Stimulated activated CD4-positive, alpha-beta T cell treated with anti-CD3 and anti-CD28 coated beads, TNF-alpha, amount 100 ng/mL, for 48 hours (primary cell): ENCODE results near the gene TP63.

Experiments used
- DNase-seq, 3 donors: peaks; one replicate each; pipeline ENCODE4 v3.0.0-alpha.2; 2020; ENCODE audit warnings: low read depth in 3 of 3

TP63 gene

DNA sequence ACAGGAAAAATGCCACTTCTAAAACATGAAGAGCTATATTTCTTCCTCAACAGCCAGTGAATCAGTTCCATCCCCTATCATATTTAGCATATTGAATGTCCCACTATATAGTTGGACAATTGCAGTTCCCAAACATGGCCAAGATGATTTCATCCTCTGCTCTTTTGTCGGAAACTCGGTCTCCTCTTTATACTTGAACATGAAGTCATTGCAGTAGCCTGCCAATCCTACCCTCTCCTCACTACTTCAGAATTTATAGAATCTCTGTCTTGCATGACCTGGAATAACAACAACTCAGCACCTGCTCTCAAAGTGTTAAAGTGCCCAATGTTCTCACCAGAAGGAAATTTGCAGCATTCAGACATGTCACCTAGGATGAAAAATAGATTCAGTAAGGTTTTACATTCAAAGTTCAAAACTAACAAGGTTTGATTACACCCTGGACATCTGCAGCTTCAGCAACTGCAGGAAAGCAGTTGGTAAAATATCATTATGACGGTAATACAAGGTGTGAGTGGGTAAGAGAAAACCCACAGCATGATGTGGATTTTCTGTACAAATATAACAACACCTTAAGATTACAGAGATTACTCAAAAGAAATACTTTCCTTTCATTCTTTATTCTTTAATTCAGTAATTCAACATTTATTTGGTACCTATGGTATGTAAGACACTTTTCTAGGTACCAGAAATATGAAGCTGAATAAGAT lies 52.5 kb downstream of the TP63 start:
- no peak for DNase-seq

DNA sequence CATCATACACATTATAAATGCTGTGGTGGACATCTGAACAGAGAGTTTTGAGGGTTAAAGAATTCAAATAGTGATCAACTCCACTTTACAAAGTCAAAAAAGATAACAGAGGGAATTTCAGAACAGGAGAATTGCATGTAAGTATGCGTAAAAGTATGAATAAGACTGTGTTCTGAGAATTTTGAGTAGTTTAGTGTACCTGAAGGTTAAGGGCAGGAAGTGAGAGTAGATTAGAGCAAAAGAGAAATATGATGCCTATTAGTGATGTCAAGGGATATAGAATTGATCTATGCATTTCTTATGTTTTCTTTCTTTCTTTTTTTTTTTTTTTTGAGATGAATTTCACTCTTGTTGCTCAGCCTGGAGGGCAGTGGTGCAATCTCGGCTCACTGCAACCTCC lies 53.1 kb downstream of the TP63 start:
- no peak for DNase-seq

DNA sequence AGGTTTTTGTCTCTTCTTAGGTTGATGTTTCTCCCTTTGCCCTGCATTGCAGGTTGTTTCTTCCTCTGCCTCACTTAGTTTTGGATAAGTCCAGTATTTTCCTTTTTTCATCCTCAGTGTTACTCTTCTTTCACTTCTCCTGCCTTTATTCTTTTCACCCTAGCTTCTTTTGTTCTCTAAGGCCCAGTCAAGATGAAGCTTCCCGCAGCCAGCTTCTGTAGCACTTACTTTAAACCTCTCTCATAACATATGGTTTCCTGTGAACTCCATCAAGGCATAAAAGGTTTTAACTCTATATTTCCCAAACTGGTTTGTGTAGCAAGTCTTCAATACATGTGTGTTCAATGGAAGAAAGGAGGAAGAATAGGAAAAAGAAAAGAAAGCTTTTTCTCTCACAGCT lies 54.1 kb downstream of the TP63 start:
- no peak for DNase-seq

DNA sequence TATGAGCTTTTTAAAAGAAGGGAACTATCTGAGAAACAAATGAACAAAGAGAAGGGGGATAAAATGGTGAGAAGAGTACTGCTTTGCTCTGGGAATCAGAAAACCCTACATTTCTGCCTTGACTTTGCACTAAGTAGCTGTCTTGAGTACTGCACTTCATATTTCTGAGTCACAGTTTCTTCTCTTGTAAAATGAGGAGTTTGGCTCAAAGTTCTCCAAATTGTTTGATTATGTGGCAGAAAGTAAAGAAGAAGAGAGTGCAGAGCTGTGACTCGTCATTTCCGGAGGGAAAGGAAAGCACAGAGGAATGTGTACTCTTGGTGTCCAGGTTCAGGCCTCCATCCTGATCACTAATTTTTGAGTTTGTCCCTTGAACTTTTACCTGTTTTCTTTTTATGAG lies 54.7 kb downstream of the TP63 start:
- no peak for DNase-seq

DNA sequence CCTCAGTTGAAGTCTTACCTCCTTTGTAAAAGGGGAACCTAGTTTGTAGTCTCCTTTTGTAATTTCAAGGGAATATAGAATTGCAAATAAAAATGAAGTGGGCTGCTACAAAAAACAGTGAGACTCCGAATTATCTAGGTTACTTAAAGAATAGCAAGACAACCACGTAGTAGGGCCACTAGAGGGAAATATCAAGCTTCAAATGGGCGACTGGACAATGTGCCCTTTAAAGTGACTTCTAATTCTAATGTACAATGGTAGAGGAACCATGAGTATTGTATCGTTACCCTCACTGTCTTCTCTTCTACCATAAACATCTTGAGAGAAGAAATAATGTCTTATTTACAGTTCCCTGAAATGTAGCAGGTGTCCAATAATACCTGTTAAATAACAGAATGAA lies 56.3 kb downstream of the TP63 start:
- DNase-seq, result no peak

DNA sequence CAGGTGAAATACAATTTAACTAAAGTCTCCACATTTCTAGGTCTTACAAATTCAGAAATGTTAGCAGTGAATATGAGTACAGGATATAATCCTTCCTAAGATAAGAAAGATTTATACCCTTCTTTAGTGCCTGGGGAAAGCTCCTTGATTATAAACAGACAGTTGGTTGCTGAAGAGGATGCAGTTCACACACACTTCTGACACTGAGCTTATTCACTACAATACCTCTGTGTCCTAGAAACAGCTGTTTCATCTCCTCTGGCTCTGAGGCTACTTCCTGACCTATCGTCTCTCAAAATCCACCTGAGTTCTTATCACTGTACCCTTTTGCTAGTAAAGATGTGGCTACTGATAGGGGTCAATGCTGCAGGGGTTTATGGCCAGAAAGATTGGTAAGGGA lies 57.1 kb downstream of the TP63 start:
- DNase-seq, result no peak

DNA sequence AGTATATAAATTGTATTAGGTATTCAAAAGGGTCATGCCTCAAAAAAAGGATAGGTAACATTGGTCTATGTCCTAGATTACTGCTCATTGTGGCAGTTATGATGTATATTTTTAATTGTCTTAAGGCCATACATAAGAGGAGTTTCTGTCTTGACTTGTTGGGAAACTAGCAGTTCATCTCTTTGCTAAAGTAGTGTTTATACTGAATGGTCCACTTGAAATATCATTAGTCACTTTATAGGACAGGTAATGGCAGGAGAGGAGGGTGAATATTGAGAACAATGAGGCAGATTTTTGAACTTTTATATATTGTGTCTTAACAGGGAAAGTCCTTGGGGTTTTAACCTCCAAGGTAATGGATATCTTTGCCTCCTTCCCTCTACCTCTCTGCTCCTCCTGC lies 58.4 kb downstream of the TP63 start:
- no peak for DNase-seq

DNA sequence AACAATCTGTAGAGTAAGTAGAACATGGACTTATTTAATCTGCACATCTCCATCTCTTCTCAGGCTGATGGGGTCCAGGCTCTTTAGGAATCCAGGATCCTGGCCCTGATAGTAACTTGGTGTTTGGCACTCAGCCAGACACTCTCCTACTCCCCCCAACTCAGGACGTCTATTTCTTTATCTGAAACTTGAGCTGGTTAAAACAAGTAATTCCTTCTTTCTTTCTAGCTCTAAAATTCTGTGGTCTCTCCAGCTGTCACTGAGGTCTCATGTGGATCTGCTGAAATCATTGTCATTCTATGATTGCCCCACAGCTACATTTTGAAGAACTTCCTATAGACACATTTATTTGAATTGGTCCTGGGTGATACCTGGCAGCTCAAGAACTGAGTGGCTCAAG lies 59.0 kb downstream of the TP63 start:
- DNase-seq, result no peak

DNA sequence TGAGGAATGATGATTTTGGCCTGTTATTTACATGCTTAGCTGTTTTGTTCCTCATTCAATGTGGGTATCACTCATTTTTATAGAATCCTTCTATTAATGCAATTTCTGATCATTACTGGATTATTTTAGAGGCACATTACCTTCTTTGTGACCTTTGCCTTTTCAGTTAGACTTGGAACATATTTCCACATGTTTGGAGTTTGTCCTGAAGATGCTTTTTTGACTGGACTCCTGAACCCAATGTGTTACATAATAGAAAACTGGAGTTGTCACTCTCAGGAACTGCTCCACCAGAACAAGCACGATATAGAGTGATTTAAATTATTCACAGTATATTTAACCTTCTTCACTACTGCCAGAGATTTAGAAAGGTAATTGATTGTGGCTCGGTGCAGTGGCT lies 59.5 kb downstream of the TP63 start:
- DNase-seq, result no peak

DNA sequence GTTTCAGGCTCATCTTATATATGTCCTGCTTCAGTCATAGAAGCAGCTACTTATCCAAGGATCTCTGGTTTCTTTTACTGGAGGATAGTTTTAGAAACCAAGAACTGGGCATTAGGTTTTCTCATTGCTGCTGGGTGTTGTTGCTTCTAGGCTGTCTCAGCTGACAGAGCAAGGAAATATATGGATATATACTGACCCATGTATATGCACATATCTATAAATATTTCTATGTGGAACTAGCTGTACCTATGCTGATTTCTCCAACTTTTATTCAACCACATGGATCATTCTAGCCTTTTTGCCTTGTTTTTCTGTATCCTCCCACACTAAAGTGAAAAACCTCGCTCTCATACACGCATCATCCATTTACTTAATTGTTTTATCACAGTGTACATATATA lies 64.2 kb downstream of the TP63 start:
- no peak for DNase-seq

DNA sequence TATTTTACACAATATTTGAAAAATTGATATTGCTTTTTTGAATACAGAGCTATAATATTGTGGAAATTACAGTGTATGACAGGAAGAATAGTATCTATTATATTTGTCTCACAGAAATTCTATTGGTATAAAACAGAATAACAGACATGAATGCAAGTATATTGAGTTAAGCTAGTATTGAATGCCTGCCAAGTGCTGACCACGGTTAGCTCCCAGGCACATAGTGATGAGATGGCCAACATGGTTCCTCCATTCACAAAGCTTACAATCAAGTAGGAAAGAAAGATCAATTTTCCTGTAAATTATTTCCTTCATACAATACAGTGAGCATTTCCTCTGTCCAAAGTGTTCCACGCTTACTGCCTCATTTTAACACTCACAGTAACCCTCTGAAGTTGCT lies 67.6 kb downstream of the TP63 start:
- no peak for DNase-seq

DNA sequence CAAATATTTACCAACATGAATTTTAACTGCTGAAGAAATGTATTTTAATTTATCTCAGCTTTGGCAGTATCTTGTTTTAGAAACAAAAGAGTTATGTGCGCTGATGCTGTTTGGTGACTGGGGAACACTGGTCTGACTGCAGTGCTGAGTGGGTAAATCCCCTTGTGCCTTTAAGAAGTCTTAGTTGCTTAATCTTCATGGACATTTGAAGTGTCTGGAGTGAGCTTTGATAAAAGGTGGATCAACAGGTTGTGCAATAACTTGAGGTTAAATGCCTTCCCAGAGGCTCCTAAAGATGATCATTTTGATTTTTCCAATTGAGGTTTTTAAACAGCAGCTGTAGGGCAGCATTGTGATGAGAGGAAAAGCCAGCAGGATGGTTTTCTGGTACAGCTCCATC lies 68.7 kb downstream of the TP63 start:
- no peak for DNase-seq

DNA sequence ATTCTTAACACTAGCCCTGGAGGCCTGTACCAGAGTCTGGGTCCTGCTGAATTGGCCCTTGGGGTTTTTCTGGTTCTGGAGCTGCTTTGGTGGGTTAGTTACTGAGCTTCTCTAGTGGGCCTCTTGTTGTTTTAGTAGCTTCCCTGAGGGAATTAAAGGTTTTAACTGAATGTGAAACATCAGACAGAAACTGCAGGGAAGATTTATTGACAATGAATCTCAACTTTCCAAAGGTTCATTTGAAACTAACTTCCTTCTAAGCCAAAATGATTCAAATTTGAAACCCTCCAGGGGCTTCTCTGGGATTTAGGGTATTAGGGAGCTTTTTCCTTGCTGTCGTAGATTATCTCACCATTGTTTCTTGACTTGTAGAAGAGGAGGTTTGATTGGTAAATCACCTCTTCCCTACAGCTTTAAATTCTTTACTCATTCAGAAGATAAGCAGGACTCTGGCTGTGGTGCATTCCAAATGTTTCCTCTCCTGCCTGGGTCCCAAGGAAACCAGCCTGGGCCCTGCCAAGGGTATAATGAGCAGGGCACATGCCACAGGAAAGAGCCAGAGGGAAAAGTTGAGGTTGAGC lies 71.0 kb downstream of the TP63 start:
- DNase-seq, result no peak

DNA sequence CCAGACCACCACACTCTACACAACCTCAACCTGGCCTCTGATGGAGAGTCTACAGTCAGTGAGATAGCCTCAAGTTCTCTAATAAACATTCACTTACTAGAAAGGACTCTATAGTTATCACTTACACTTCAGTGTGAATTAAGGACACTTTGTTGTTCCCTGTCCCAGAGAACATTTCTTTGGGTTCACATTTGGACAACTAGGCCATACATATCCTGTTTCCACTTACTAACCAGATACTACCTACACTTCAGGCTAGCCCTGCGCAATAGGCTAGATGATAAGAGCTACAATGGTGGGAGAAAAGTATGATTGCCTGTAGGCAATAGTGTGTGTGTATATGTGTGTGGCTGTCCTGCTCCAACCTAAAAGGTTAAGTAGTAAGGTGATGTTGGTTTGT lies 72.7 kb downstream of the TP63 start:
- DNase-seq, result no peak

DNA sequence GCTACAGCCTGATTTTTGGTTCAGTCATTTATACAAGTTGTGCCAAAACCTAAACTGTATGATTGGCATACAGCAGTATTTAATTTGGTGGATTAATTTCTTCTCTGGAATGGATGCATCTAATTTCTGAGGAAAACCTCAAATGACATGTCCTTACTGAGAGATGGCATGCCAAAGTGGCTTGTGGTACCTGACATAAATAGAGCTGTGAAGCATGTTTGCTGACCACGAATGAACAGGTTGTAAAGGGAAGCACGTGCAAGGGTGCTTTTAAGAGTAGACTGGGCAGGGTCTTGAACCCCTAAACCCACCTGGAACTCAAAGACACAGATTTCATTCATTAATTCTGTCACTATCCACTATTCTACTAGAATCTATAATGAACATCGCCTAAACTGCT lies 77.2 kb downstream of the TP63 start:
- no peak for DNase-seq

DNA sequence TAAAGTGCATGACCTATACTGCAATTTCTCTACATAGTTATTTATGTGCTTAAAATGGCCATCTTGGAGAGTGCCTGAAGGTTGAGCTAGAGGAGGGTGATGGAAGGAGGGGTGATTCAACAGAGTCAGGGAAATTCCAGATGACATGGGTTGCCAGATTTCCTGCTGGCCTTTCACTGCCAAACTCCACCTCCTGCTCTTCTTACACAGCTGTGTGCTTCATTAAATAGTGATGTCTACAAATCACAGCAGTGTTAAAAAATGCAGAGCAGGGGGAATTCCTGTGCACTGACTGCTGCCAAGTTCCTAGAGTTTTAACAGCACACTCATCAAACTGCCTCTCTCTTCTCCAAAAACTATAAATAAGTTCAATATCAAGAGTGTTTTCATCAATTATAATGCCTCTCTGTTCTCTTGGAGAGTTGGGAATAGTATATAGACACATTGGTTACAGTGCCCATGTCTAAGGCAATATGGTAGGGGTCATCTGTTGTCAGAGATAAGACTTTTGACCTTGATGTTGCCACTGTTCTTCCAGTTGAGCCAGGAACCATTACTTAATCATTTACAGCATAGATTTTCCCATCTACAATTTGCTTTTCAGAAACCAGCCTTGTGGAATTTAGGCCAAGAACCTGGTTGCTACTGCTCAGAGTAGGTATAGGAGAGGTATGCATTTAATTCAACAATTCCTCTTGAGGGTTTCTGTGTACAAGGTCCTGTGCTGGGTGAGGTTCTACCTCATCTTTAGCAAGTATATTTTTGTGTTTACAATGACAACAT lies 79.6 kb downstream of the TP63 start:
- DNase-seq, result no peak

DNA sequence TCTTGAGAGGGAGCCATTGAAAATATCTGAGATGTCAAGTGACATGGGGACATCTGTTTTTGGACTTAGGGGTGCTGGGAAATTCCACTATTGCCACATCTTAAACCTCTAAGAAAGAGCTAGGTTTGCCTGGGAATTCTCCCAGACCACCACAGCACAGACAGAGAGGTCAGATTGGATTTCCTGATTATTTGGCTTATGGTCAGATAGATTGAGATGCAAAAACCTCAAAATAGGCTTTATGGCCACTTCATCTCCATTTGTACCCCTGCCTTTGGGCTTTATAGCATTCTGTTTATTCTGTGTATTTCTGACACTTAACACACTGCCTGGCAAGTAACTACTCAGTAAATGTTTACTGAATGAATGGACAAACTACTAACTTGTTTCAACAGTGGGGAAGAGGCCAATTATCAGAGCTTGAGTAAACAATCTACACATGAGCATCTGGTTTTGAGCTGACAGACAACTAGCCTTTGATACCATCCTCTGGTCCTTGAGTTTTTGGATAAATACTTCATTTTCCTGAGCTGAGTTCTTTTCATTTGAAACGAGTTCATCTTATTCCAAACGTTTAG lies 81.8 kb downstream of the TP63 start:
- no peak for DNase-seq

DNA sequence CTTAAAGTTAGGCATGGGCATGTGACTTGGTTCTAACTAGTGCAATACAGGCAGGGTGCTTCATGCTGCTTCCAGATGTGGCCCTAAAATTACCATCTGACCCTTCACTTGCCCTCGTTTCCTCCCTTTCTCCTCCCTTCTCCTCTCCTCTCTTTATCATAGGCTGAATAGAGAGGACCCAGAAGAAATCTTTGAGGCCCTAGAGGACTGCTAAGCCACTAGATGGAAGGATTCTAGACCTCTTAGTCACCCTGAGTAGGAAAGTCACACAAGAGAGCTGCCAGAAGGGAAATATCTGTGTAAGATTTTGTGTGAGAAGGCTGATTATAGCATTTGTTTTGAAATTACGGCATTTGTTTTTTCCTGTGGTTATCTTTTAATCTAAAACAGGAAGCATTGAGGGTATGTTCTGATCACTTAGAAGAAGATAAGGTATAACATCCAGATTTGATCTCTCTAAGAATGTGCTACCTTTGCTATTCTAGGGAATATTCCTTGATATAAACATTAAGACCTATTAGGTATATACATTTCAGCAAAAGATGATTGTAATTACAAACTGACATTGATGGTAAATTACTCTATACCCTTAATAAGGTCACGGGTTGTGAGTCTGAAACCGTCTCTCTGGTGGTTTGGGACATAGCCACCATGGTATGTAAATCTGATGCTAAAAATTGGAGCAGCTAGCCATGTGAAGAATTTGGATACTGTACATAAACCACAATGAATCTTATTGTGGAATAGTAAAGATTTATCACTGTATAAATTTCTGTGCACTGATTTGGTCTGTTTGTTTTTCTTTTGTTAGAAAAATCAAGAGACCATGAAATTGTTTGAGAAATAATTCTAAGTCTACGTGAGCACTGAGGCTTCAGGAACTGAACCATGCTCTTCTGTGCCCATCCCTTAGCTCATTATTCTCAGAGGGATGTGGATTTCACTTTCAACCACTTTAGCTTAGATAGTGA lies 84.1 kb downstream of the TP63 start:
- DNase-seq, result no peak

DNA sequence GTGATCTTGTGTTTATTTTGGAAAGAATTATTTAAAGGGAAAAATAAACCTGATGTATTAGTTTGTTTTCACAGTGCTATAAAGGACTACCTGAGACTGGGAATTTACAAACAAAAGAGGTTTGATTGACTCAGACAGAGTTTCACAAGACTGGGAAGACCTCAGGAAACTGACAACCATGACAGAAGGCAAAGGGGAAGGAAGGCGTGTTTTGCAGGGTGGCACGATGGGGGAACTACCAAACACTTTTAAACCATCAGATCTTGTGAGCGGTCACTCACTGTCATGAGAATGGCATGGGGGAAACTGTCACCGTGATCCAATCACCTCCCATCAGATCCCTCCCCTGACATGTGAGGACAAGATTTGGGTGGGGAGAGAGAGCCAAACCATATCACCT lies 87.0 kb downstream of the TP63 start:
- DNase-seq, result no peak

DNA sequence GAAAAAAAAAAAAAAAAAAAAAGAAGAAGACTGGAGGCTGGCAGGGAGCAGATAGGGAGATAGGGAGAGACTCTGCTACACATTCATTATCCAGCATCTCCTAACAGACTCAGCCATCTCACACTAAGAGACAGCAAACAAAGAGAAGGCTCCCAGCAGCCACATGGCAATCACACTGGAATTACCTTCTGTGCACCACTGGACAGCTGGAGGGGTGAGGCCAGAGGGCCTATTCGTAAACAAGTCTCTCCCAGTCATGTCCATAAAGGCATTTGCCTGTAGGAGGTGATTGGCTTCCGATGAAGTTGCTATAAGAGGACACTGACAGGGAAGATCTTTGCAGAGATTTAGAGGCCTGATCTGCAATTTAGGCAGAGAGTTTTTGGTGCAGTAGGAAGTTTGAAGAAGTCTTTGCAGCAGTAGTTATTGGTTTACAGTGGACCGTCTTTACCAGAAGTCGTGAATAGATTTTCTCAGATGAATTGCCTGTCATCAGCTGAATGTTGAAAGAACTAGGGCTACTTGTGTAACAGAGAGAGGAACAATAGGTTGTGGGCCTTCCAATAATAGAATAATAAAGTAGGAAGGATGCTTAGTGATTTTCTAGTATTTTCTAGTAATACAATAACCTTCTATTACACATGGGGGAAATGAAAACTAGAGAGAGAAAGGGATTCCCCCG lies 89.7 kb downstream of the TP63 start:
- no peak for DNase-seq
